Stimulated activated CD4-positive, alpha-beta T cell treated with anti-CD3 and anti-CD28 coated beads, Interleukin-2, amount 100 ng/mL, for 48 hours (primary cell): ENCODE data around the gene SCNN1A.

Experiments used
- DNase-seq, 2 donors: peaks; one replicate each; pipeline ENCODE4 v3.0.0-alpha.2; 2020

The SCNN1A gene

DNA sequence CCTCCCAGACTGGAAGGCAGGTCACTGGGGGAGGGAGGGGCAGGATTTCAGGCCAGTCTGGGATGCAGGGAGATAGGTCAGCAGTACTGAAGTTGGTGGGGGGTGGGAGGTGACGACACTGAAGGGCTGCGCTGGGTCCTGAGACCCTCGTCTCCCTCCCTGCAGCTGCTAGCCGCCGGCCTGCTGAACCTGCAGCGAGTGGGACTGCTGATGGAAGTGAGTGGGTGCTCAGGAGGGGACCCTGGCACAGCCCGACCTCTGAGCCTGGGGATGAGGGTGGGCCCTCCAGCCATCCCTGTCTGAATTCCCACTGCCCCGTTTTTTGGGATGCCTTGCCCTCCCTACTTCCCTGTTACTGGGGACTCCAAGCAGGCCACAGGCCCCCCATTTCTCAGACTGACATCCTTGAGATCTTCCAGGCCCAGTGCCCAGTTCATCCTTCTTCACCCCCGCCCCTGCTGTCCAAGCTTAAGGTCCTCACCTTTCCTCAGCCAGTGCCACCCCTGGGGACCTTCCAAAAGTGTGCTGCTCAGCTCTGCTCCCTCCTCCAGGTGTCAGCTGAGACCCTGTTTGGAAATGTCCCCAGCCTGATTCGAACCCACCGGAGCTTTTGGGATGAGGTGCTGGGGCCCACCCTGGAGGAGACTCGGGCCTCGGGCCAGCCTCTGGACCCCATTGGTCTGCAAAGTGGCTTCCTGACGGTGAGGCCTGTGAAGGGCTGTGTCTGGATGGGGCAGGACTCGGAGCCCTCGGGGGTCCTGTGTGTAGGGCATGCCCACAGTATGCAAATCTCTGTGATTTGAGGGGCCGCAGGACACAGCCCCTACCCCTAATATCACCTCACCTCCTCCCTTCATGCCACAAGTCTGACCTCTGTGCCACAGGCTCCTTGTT is 59.4 kb downstream of the SCNN1A start:
- DNase-seq, result no peak

GRCh38 chr12:6315184-6315583 is 60.2 kb downstream of the SCNN1A start:
- DNase-seq, result no peak

GRCh38 chr12:6314776-6315175 is 60.6 kb downstream of the SCNN1A start:
- no peak for DNase-seq

DNA sequence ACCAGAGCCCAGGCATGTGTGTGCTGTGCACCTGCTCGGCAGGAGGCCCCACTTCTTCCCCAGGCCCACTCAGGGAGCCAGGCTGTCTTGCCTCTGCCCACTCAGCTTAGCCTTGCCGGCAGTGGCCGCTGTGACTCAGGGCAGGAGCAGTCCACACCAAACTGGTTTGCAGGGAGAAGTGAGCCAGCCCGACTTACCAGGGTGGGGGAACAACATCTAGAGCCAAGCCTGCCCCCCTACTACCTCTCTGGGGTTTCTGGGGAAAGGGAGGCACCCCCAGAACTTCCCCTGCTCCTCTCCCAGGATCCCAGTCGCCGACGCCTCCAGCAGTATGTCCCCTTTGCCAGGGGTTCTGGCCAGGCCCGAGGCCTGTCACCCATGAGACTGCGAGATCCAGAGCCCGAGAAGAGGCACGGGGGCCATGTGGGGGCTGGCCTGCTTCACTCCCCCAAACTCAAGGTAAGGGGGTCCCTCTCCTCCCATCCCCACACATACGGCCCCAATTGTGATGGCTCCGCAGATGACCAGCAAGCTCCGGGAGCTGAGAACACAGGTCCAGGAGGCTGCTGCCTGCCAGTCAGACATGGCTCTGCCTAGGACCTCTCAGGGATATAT is 61.9 kb downstream of the SCNN1A start:
- DNase-seq, result no peak

DNA sequence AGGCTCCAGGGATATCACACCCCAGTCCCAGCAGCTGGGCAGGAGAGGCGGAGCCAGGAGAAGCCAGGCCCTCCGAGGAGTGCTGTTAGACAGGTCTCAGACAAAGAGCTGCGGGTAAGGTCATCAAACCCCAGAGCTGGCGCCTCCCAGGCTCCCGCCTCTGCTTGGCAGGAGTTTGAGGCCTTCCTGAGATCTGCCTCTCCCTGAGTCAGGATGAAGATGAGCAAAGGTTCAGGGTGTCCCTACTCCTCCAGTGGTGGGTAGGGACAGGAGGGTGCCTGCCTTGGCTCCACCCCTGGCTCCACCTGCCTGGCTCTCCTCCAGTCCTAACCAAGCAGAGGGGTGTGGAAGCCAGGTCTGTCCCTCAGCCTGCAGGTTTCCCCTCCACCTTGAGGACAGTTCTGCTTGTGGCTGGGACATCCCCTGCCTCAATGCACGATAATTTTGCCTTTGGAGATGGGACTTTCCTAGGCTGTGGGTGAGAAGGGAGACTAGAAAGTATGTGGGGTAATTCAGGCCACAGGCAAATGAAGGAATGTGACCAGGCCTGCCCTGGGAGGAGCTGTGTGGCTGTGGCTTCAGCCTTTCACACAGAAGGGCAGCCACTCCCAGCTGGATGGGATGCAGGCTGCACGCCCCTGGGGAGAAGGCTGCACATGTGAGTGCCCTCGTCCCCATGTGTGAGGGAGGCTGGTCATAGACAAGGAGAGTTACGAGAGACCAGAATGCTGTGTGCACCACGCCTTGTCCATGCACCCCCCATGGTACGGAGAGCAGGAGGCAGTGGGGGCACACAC is 62.6 kb downstream of the SCNN1A start:
- no peak for DNase-seq

GRCh38 chr12:6311822-6312528 is 63.4 kb downstream of the SCNN1A start:
- no peak for DNase-seq

GRCh38 chr12:6310771-6311610 is 64.4 kb downstream of the SCNN1A start:
- no peak for DNase-seq

GRCh38 chr12:6307529-6307928 is 67.8 kb downstream of the SCNN1A start:
- no peak for DNase-seq

GRCh38 chr12:6306599-6307220 is 68.7 kb downstream of the SCNN1A start:
- DNase-seq, result no peak

DNA sequence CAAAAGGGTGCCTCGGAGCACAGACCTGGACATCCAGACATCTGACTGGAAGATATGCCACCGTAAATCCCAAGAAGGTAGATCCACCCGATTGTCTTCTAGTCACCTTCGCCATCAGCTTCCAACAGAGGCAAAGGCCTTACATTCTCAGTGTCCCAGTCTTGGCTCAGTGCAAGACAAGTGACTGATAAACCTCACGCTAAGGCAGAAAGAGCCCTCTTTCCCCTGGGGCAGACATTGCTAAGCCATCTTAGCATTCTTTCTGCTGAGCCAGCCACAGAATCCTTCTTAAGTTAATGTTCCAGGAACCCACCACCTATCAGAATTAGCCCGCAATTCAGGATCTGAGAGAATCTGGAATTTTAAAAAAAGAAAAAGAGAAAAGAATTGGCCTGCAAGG is 69.2 kb downstream of the SCNN1A start:
- DNase-seq, result no peak

- no peak for DNase-seq
Measured at GRCh38 chr12:6303071-6303470, 72.3 kb downstream of the SCNN1A start.

GRCh38 chr12:6302621-6303020 is 72.7 kb downstream of the SCNN1A start:
- DNase-seq, result no peak

DNA sequence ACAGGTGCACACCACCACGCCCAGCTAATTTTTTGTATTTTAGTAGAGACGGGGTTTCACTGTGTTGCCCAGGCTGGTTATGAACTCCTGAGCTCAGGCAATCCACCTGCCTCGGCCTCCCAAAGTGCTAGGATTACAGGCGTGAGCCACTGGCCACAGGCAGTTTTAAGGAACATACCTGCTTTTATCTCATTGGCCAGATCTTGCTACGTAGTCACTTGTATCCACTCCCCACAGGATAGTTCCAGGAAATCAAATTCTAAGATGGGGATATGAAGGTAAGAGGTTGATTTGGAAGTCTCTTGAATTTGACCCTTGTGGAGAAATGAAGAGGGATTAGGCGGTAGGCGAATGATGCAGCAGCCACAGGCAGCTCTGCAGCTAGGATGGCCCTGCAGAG is 73.6 kb downstream of the SCNN1A start:
- no peak for DNase-seq

- no peak for DNase-seq
Measured at GRCh38 chr12:6297170-6297569, 78.2 kb downstream of the SCNN1A start.
